Stimulated activated effector memory CD8-positive, alpha-beta T cell treated with anti-CD3 and anti-CD28 coated beads, Interleukin-12 subunit alpha, Interleukin-12 subunit beta, amount 100 ng/mL, for 72 hours (primary cell): ENCODE measurements around the gene P2RY11.
A peak's percentile ranks its signal among the peaks of the same experiment; 100 is the strongest.

Experiments
- ATAC-seq: fragments of 150-1000 bp; cut with Tn5 transposase; 2 replicates; pipeline ENCODE4 v1.10.0; 2021
- DNase-seq, 2 donors: peaks; one replicate each; pipeline ENCODE4 v3.0.0; 2021 to 2022; ENCODE audit warnings: low spot score in 2 of 2
- H3K27ac Mint-ChIP-seq: one replicate; pipeline ENCODE4 v1.8.0; 2022; ENCODE audit warnings: mild to moderate bottlenecking, mixed read lengths
- H3K36me3 Mint-ChIP-seq: one replicate; pipeline ENCODE4 v1.8.0; 2022; ENCODE audit warnings: mild to moderate bottlenecking, mixed read lengths
- H3K4me1 Mint-ChIP-seq: one replicate; pipeline ENCODE4 v1.8.0; 2022; ENCODE audit warnings: mixed read lengths
- H3K4me3 Mint-ChIP-seq: one replicate; pipeline ENCODE4 v1.8.0; 2022; ENCODE audit warnings: mild to moderate bottlenecking, mixed read lengths
- H3K9me3 Mint-ChIP-seq: one replicate; pipeline ENCODE4 v1.8.0; 2022; ENCODE audit warnings: mixed read lengths

The P2RY11 gene

GRCh38 chr19:10088949-10089554 is 22.4 kb upstream of the P2RY11 start:
- DNase-seq, result no peak
- no peak overlapping the region for H3K4me3 Mint-ChIP-seq
- H3K4me1 Mint-ChIP-seq, result peaks cover 33% of the 10 kb centered on the region
- H3K9me3 Mint-ChIP-seq, result no peaks in the 10 kb centered on the region
- H3K36me3 Mint-ChIP-seq, result peaks cover 73% of the 10 kb centered on the region
- peak overlapping the region; percentile 79 for H3K27ac Mint-ChIP-seq
- no peak for ATAC-seq

GRCh38 chr19:10089801-10090375 is 21.6 kb upstream of the P2RY11 start:
- Mint-ChIP-seq H3K4me1 (peaks cover 33% of the 10 kb centered on the region), H3K36me3 (peaks cover 79% of the 10 kb centered on the region), H3K9me3 (no peaks in the 10 kb centered on the region), H3K4me3 (no peak overlapping the region), H3K27ac (peak overlapping the region; percentile 79)
- DNase-seq, result no peak
- ATAC-seq, result no peak

- Mint-ChIP-seq H3K36me3 (peaks cover 85% of the 10 kb centered on the region), H3K9me3 (no peaks in the 10 kb centered on the region), H3K4me3 (no peak overlapping the region), H3K27ac (peak overlapping the region; percentile 80), H3K4me1 (peaks cover 33% of the 10 kb centered on the region)
- no peak for DNase-seq
- no peak for ATAC-seq
These were observed 20.2 kb upstream of the P2RY11 start for GRCh38 chr19:10091370-10091687.

GRCh38 chr19:10091895-10092641 is 19.4 kb upstream of the P2RY11 start:
- H3K36me3 Mint-ChIP-seq, result peaks cover 87% of the 10 kb centered on the region
- ATAC-seq (no peak), DNase-seq (no peak)
- no peaks in the 10 kb centered on the region for H3K9me3 Mint-ChIP-seq
- H3K4me3 Mint-ChIP-seq, result no peak overlapping the region
- H3K4me1 Mint-ChIP-seq, result peaks cover 31% of the 10 kb centered on the region
- peak overlapping the region; percentile 80 for H3K27ac Mint-ChIP-seq

DNA sequence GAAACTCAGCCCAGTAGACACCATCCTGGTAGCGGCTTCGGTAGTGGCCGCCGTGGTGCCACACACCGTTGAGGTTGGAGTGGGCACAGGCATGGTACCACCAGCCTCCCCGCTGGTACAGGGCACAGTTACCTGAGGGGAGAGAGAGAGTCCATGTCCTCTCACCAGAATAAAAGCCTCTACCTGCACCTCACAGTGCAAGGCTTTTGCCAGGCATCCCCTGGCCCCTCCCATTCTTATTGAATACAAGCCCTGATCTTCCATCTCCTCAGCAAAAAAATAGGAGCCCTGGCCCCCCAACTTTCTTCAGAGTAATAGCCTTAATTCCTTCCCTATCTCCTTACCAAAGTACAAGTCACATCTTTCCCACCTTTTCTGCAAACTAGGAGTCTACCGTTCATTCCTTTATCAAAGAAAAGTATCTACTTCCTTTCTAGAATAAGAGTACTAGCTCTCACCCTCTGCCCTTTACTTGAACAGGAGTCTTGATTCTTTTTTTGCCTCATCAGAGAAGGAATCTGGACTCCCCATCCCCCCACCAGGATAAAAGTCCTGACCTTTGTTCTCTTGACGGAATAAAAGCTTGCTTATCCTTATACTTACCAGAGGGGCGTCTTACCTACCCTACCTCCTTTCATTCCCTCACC is 18.7 kb upstream of the P2RY11 start:
- no peak for DNase-seq
- peaks cover 25% of the 10 kb centered on the region for H3K4me1 Mint-ChIP-seq
- peaks cover 80% of the 10 kb centered on the region for H3K36me3 Mint-ChIP-seq
- ATAC-seq, result no peak
- no peaks in the 10 kb centered on the region for H3K9me3 Mint-ChIP-seq
- H3K27ac Mint-ChIP-seq, result no peak overlapping the region
- H3K4me3 Mint-ChIP-seq, result no peak overlapping the region

- DNase-seq (peak in 1 of 2 donors; percentile 51), ATAC-seq (no peak)
- peaks cover 25% of the 10 kb centered on the region for H3K4me1 Mint-ChIP-seq
- peaks cover 76% of the 10 kb centered on the region for H3K36me3 Mint-ChIP-seq
- H3K9me3 Mint-ChIP-seq, result no peaks in the 10 kb centered on the region
- no peak overlapping the region for H3K4me3 Mint-ChIP-seq
- peak overlapping the region; percentile 26 for H3K27ac Mint-ChIP-seq
These were observed 18.0 kb upstream of the P2RY11 start for GRCh38 chr19:10093295-10094186.

DNA sequence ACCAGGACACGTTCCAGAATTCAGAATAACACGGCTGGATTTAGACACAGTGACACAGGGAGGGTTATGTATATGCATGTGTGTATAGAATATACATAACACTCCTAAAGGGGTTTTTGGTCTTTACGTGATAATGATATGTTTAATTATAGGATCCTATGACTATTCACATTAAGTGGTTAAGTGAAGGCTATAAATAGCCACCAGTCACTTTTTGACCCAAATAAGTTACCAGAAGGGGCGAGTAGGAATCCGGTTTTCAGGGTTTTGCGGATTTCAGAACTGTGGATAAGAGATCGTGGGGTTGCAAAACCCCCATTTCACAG is 15.9 kb upstream of the P2RY11 start:
- ATAC-seq (peak; percentile 2), DNase-seq (no peak)
- H3K4me1 Mint-ChIP-seq, result peaks cover 31% of the 10 kb centered on the region
- peaks cover 60% of the 10 kb centered on the region for H3K36me3 Mint-ChIP-seq
- H3K27ac Mint-ChIP-seq, result peak overlapping the region; percentile 60
- H3K4me3 Mint-ChIP-seq, result peak overlapping the region; percentile 56
- no peaks in the 10 kb centered on the region for H3K9me3 Mint-ChIP-seq

GRCh38 chr19:10095948-10096614 is 15.4 kb upstream of the P2RY11 start:
- Mint-ChIP-seq H3K4me3 (peak overlapping the region; percentile 56), H3K27ac (peak overlapping the region; percentile 60), H3K4me1 (peaks cover 34% of the 10 kb centered on the region), H3K9me3 (no peaks in the 10 kb centered on the region), H3K36me3 (peaks cover 55% of the 10 kb centered on the region)
- DNase-seq, result peak; percentile 93 to 95
- peak; percentile 93 for ATAC-seq

DNA sequence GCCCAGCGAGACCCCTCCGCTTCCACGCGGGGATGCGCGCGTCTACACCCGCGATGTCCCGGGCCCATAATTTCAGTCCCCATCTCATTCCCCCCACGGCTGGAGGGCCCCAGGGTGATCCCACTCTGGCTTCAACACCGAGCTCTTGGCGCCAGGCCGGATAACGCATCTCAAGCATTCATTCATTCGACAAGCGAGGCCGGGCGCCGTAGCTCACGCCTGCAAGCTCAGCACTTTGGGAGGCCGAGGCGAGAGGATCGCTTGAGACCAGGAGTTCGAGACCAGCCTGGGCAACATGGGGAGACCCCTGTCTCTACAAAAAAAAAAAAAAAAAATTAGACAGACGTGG is 14.9 kb upstream of the P2RY11 start:
- DNase-seq (no peak), ATAC-seq (no peak)
- Mint-ChIP-seq H3K4me1 (peaks cover 31% of the 10 kb centered on the region), H3K4me3 (peak overlapping the region; percentile 56), H3K27ac (peak overlapping the region; percentile 52), H3K36me3 (peaks cover 51% of the 10 kb centered on the region), H3K9me3 (no peaks in the 10 kb centered on the region)

GRCh38 chr19:10100163-10100785 is 11.2 kb upstream of the P2RY11 start:
- ATAC-seq, result no peak
- Mint-ChIP-seq H3K9me3 (no peaks in the 10 kb centered on the region), H3K4me3 (peak overlapping the region; percentile 83), H3K27ac (peak overlapping the region; percentile 66), H3K4me1 (peaks cover 46% of the 10 kb centered on the region), H3K36me3 (peaks cover 44% of the 10 kb centered on the region)
- no peak for DNase-seq

- H3K27ac Mint-ChIP-seq, result peak overlapping the region; percentile 99
- ATAC-seq (no peak), DNase-seq (no peak)
- H3K4me1 Mint-ChIP-seq, result peaks cover 63% of the 10 kb centered on the region
- no peaks in the 10 kb centered on the region for H3K9me3 Mint-ChIP-seq
- H3K36me3 Mint-ChIP-seq, result peaks cover 58% of the 10 kb centered on the region
- peak overlapping the region; percentile 83 for H3K4me3 Mint-ChIP-seq
These were observed 8.7 kb upstream of the P2RY11 start for GRCh38 chr19:10102787-10103236.

DNA sequence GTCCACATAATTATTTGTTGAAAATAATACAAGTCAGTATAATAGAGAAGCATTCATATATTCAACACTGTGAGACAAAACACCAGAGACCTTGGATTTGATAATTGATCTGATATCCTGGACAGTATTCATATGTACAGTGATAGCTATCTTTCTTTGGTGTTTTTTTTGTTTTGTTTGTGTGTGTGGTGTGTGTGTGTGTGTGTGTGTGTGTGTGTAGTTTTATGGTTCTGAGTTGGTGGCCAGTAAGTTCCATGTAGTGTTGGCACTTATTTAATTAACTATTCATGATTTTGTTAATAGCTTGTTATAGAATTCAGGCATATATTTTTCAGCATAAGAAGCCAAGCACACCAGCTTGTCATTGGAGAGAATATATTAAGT is 7.4 kb upstream of the P2RY11 start:
- peaks cover 61% of the 10 kb centered on the region for H3K4me1 Mint-ChIP-seq

DNA sequence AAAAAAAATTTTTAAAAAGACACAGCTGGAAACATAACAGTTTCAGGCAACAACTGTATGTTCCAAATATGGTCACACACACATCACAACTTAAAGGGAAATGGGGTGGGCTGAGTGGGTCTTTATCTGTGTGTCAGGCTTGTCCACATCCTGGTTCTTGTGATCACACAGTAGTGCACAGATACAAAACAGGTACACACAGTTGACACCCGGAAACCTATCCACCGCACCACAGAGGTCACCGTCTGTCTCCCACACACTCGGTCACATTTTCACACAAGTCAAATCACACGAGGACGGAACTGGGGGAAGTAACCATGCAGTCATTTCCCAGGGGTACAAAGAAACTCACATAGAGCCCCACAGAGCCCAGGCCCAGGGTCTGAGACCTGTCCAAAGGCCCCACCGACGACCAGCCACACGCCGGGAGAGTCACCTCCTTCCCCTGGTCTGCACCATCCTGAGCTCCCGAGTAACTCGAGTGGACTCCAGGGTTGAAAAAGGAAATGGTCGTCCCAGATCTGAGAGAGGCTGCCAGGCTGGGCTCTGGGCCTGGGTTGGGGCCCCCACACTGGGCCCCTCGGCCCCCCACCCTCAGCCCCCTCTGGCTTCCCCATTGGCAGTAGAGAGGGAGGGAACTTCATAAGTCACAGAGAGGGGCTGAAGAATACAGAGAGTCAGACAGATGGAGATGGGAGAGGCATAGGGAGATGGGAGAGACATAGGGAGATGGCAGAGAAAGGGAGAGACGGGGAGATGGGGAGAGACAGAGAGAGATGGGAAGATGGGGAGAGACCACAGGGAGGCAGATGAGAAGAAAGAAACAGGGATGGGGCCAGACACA is 6.6 kb upstream of the P2RY11 start:
- Mint-ChIP-seq H3K27ac (peak overlapping the region; percentile 95), H3K4me1 (peaks cover 61% of the 10 kb centered on the region), H3K9me3 (no peaks in the 10 kb centered on the region), H3K36me3 (peaks cover 71% of the 10 kb centered on the region), H3K4me3 (peak overlapping the region; percentile 91)
- DNase-seq, result peak; percentile 58 to 90
- peak; percentile 81 for ATAC-seq

More for the DNA sequence above, 7.4 kb upstream of the P2RY11 start:
- no peak for ATAC-seq
- Mint-ChIP-seq H3K27ac (peak overlapping the region; percentile 95), H3K4me3 (peak overlapping the region; percentile 91), H3K36me3 (peaks cover 63% of the 10 kb centered on the region), H3K9me3 (no peaks in the 10 kb centered on the region)
- no peak for DNase-seq
